HCEC 1CT (cell line): ENCODE measurements around the gene CHMP2B.
"Not testable (repeated sequence)": the region's sequence is repeated elsewhere in the genome, so short reads cannot be mapped to it uniquely, and the experiment has no call there.

Experiments used
- DNase-seq: peaks from one replicate; pipeline ENCODE4 v3.0.0-alpha.2; 2017

The CHMP2B gene

GRCh38 chr3:87236093-87236492 lies 9.0 kb downstream of the CHMP2B start:
- DNase-seq, result no peak

- no peak for DNase-seq
These were observed 19.7 kb downstream of the CHMP2B start for GRCh38 chr3:87246662-87247429.

GRCh38 chr3:87247430-87247773 lies 20.3 kb downstream of the CHMP2B start:
- DNase-seq, result no peak

GRCh38 chr3:87248231-87248630 lies 21.1 kb downstream of the CHMP2B start:
- DNase-seq, result not testable (repeated sequence)

GRCh38 chr3:87248831-87249230 lies 21.7 kb downstream of the CHMP2B start:
- no peak for DNase-seq

GRCh38 chr3:87250009-87250408 lies 22.9 kb downstream of the CHMP2B start:
- no peak for DNase-seq

- peak; percentile 59 for DNase-seq
These were observed 33.2 kb downstream of the CHMP2B start for GRCh38 chr3:87260270-87260669.

- DNase-seq, result no peak
These were observed 34.8 kb downstream of the CHMP2B start for GRCh38 chr3:87261925-87262324.

GRCh38 chr3:87267953-87268645 lies 41.0 kb downstream of the CHMP2B start:
- no peak for DNase-seq

GRCh38 chr3:87268646-87269211 lies 41.6 kb downstream of the CHMP2B start:
- DNase-seq, result peak; percentile 11

GRCh38 chr3:87269723-87270122 lies 42.6 kb downstream of the CHMP2B start:
- DNase-seq, result no peak

- no peak for DNase-seq
These were observed 44.0 kb downstream of the CHMP2B start for GRCh38 chr3:87270908-87271700.

GRCh38 chr3:87272718-87273341 lies 45.7 kb downstream of the CHMP2B start:
- no peak for DNase-seq

GRCh38 chr3:87276484-87276883 lies 49.4 kb downstream of the CHMP2B start, which contains the start of gene POU1F1:
TSS of gene POU1F1 (minus strand) at chr3:87276584. CDS start at chr3:87276462, 122 bp downstream.
- no peak for DNase-seq

- DNase-seq, result peak; percentile 80
These were observed 59.9 kb downstream of the CHMP2B start for GRCh38 chr3:87287011-87287410.

- no peak for DNase-seq
These were observed 61.3 kb downstream of the CHMP2B start for GRCh38 chr3:87288446-87288845.

- DNase-seq, result peak; percentile 53
These were observed 71.1 kb downstream of the CHMP2B start for GRCh38 chr3:87298111-87298718.

GRCh38 chr3:87305031-87305430 lies 77.9 kb downstream of the CHMP2B start:
- DNase-seq, result not testable (repeated sequence)
